ENCODE data around the gene EMC9. TPM values are rescaled to one million over a fixed set of nuclear protein-coding genes. Genes with fewer than 3 reads are reported as not detected.

EMC9 gene
- total and polyA plus RNA-seq, 10 of the 15 experiments (the other 5 are each of a cell fraction or from before 2014, with no cell fraction given) = 15.3 to 60.5 (median 30.3) TPM

DNA sequence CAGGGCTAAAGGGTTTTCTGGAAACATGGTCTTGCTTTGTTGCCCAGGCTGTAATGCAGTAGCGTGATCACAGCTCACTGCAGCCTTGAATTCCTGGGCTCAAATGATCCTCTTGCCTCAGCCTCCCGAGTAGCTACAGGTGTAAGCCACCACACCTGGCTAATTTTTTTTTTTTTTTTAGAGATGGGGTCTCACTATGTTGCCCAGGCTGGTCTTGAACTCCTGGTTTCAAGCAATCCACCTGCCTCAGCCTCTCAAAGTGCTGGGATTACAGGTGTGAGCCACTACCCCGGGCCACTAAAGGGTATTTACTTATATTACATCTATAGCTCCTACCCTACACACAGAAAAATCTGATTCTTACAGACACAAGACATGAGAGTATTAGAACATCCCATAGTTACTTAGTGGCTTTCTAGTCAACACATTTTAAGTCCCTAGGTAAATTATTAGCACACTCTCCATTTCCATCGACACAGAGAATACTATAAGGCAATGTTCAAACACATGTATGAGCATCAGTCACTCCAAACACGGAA is 33.0 kb downstream of the EMC9 start:
- in situ Hi-C loops (cut with MboI) (loop anchor here (25.0 kb wide), 1 partner anchor 796 kb away; the partner anchor contains the start of genes BCL2L2, PABPN1 and PPP1R3E), intact Hi-C loops (cut with micrococcal nuclease; ENCODE audit: unreplicated experiment) (loop anchor here (1.0 kb wide), 2 partner anchors 50 to 94 kb away; no protein-coding TSS in a partner anchor)
- no peaks in the 10 kb centered on the region for H3K9me3 ChIP-seq (replicated peaks; ENCODE audit: control insufficient read depth, insufficient read depth, low read length)
- peaks cover 7% of the 10 kb centered on the region for H3K4me1 ChIP-seq (ENCODE audit: control insufficient read depth, insufficient read depth, low read length)
- ATAC-seq = peak; percentile 55; the same call in 2 of the 3 replicates
- no peaks in the 10 kb centered on the region for H4K20me1 ChIP-seq (ENCODE audit: control insufficient read depth, insufficient read depth)
- H3K4me2 ChIP-seq (ENCODE audit: control insufficient read depth, insufficient read depth) = peak overlapping the region; percentile 46
- BruUV-seq (replicated peaks) = no TSS peak
- ChIA-PET SMC1A (ENCODE audit: uncharacterized antibody, unreplicated experiment) (interaction anchor here (0.7 to 9.6 kb wide), 33 partner anchors 8 to 477 kb away, joined by 3 to 195 read pairs (median 6); partner anchors contain the start of genes CARMIL3, CIDEB, EMC9 and IRF9), RAD21 (ENCODE audit: unreplicated experiment) (interaction anchor here (0.5 to 6.9 kb wide), 31 partner anchors 8 to 199 kb away, joined by 3 to 153 read pairs (median 5); partner anchors contain the start of genes CARMIL3, CHMP4A, CIDEB and CPNE6), POLR2A (interaction anchor here (0.5 to 5.8 kb wide), 16 partner anchors 8 to 297 kb away, joined by 3 to 90 read pairs (median 6); partner anchors contain the start of genes EMC9, IRF9, PCK2 and PSME1), CTCF (interaction anchor here (0.6 to 11.3 kb wide), 42 partner anchors 8 to 519 kb away, joined by 3 to 294 read pairs (median 6); partner anchors contain the start of genes CARMIL3, CIDEB, DHRS1 and DHRS4L2)
- H3K27me3 ChIP-seq (replicated peaks in 1 of 2; ENCODE audit: control insufficient read depth in 2 of 2, insufficient read depth in 2 of 2, low read length in 1 of 2) = no peaks in the 10 kb centered on the region
- no peak for DNase-seq (ENCODE audit: low read depth, low spot score)
- no peak for FAIRE-seq
- peak overlapping the region; percentile 69; the same call in 1 of the 2 replicates for H3K27ac ChIP-seq (ENCODE audit: control insufficient read depth, insufficient read depth)
- peaks cover 2% of the 10 kb centered on the region for H3K79me2 ChIP-seq (ENCODE audit: control insufficient read depth, insufficient read depth, low read length)
- 41% methylated on average over 5 of the region's 5 CpGs for WGBS (ENCODE audit: insufficient coverage, insufficient replicate concordance, low lambda C conversion rate, missing lambda C conversion rate)
- peaks cover 0 to 4% of the 10 kb centered on the region in 2 experiments; a peak in 2 of 4 replicates for H3K36me3 ChIP-seq (ENCODE audit: control insufficient read depth in 2 of 2, insufficient read depth in 2 of 2, low read length in 1 of 2)
- H3K4me3 ChIP-seq = no peak overlapping the region
- peak overlapping the region; percentile 89 for H2AFZ ChIP-seq (ENCODE audit: control insufficient read depth, low read depth, low read length)
- H3K9ac ChIP-seq (ENCODE audit: control insufficient read depth, insufficient read depth, low read length) = peak overlapping the region; percentile 59; the same call in 1 of the 2 replicates
- TF ChIP-seq, protein P1, sequence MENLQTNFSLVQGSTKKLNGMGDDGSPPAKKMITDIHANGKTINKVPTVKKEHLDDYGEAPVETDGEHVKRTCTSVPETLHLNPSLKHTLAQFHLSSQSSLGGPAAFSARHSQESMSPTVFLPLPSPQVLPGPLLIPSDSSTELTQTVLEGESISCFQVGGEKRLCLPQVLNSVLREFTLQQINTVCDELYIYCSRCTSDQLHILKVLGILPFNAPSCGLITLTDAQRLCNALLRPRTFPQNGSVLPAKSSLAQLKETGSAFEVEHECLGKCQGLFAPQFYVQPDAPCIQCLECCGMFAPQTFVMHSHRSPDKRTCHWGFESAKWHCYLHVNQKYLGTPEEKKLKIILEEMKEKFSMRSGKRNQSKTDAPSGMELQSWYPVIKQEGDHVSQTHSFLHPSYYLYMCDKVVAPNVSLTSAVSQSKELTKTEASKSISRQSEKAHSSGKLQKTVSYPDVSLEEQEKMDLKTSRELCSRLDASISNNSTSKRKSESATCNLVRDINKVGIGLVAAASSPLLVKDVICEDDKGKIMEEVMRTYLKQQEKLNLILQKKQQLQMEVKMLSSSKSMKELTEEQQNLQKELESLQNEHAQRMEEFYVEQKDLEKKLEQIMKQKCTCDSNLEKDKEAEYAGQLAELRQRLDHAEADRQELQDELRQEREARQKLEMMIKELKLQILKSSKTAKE (IDR thresholded peaks at IDR 0.05; ENCODE audit: low read depth, poor library complexity, severe bottlenecking) = no peak
- TF ChIP-seq BRCA1 (IDR thresholded peaks at IDR 0.05; ENCODE audit: low read depth, low read length) (no peak), CEBPB (IDR thresholded peaks at IDR 0.05; ENCODE audit: borderline replicate concordance in 1 of 2, low read depth in 2 of 2, low read length in 2 of 2) (no peak), SMAD1 (IDR thresholded peaks at IDR 0.05; ENCODE audit: low read depth, partially characterized antibody) (peak; percentile 33), POLR2A (IDR thresholded peaks at IDR 0.05; ENCODE audit: low read depth, low read length) (no peak), ZBED1 (IDR thresholded peaks at IDR 0.05; ENCODE audit: borderline replicate concordance) (0 out of 2 replicates have a peak, but pooled peaks have one; percentile 23)
